ENCODE measurements around the gene CPSF4. TPM values are rescaled to one million over a fixed set of nuclear protein-coding genes. Genes with fewer than 3 reads are reported as not detected.

CPSF4 gene
- polyA plus RNA-seq, 1 donor from 2014 or later: 209 TPM

- H3K27ac ChIP-seq (ENCODE audit: low read length): no peak overlapping the region
Observed at GRCh38 chr7:99424932-99425730, 13.6 kb upstream of the CPSF4 start.

GRCh38 chr7:99428972-99429566 lies 9.7 kb upstream of the CPSF4 start:
- no peak overlapping the region for H3K4me2 ChIP-seq (ENCODE audit: low read length)
- H3K36me3 ChIP-seq (ENCODE audit: insufficient read depth, low read length): no peaks in the 10 kb centered on the region
- no peak for TF ChIP-seq SMC3 (conservative IDR thresholded peaks at IDR 0.05; ENCODE audit: poor library complexity)
- TF ChIP-seq CTCF (IDR thresholded peaks at IDR 0.05; ENCODE audit: poor library complexity, severe bottlenecking): no peak
- TF ChIP-seq EP300 (conservative IDR thresholded peaks at IDR 0.05; ENCODE audit: poor library complexity, severe bottlenecking): no peak
- no peak for TF ChIP-seq MXI1 (conservative IDR thresholded peaks at IDR 0.05; ENCODE audit: poor library complexity, severe bottlenecking)
- no peak for TF ChIP-seq TAF1 (IDR thresholded peaks at IDR 0.05; ENCODE audit: low read depth)
- no peak for TF ChIP-seq REST (IDR thresholded peaks at IDR 0.05; ENCODE audit: borderline replicate concordance)
- H3K9me3 ChIP-seq (ENCODE audit: low read length): no peaks in the 10 kb centered on the region
- no peaks in the 10 kb centered on the region for H4K20me1 ChIP-seq (ENCODE audit: insufficient read depth)
- H3K27me3 ChIP-seq (ENCODE audit: insufficient read depth, low read depth, low read length): no peaks in the 10 kb centered on the region
- H3F3A ChIP-seq (ENCODE audit: insufficient read depth, low read length, poor library complexity, severe bottlenecking): no peaks in the 10 kb centered on the region
- no peak overlapping the region for H3K9ac ChIP-seq (ENCODE audit: low read length)
- H3K4me3 ChIP-seq (ENCODE audit: low read length): no peak overlapping the region
- H2AFZ ChIP-seq (ENCODE audit: low read depth, low read length): no peak overlapping the region
- no peaks in the 10 kb centered on the region for H3K79me2 ChIP-seq (replicated peaks; ENCODE audit: insufficient read depth, low read length)
- H3K9me2 ChIP-seq (ENCODE audit: insufficient read depth, low read length): no peaks in the 10 kb centered on the region
- no peak overlapping the region for H3K27ac ChIP-seq (ENCODE audit: low read length)

More at GRCh38 chr7:99424932-99425730, 13.6 kb upstream of the CPSF4 start:
- Histone ChIP-seq H4K20me1 (ENCODE audit: insufficient read depth) (no peaks in the 10 kb centered on the region), H3K27me3 (ENCODE audit: insufficient read depth, low read depth, low read length) (no peaks in the 10 kb centered on the region), H2AFZ (ENCODE audit: low read depth, low read length) (no peak overlapping the region), H3K9ac (ENCODE audit: low read length) (no peak overlapping the region), H3K79me2 (replicated peaks; ENCODE audit: insufficient read depth, low read length) (no peaks in the 10 kb centered on the region), H3K4me3 (ENCODE audit: low read length) (no peak overlapping the region), H3K4me2 (ENCODE audit: low read length) (no peak overlapping the region), H3K36me3 (ENCODE audit: insufficient read depth, low read length) (no peaks in the 10 kb centered on the region), H3F3A (ENCODE audit: insufficient read depth, low read length, poor library complexity, severe bottlenecking) (no peaks in the 10 kb centered on the region), H3K9me2 (ENCODE audit: insufficient read depth, low read length) (no peaks in the 10 kb centered on the region), H3K9me3 (ENCODE audit: low read length) (no peaks in the 10 kb centered on the region)
- TF ChIP-seq POLR2AphosphoS5 (IDR thresholded peaks at IDR 0.05) (no peak), RAD21 (conservative IDR thresholded peaks at IDR 0.05) (no peak), REST (IDR thresholded peaks at IDR 0.05; ENCODE audit: borderline replicate concordance) (no peak)

Data from neural cell (in vitro differentiated cells).